GM18873 (cell line): ENCODE measurements around the gene STAB2.
"Not testable (repeated sequence)": the region's sequence is repeated elsewhere in the genome, so short reads cannot be mapped to it uniquely, and the experiment has no call there.

Experiments
- ATAC-seq: cut with Tn5 transposase; IDR thresholded peaks from one replicate; pipeline ENCODE4 v1.9.1; 2021; ENCODE audit warnings: mild to moderate bottlenecking, moderate library complexity, moderate number of reproducible peaks; ENCODE audit not compliant: unreplicated experiment, low FRiP score

Gene STAB2

GRCh38 chr12:103801709-103802585 lies 214.9 kb downstream of the STAB2 start:
- no peak for ATAC-seq

GRCh38 chr12:103802586-103802886 lies 215.5 kb downstream of the STAB2 start:
- ATAC-seq = no peak

- ATAC-seq = no peak
Measured at GRCh38 chr12:103803847-103804246, 216.8 kb downstream of the STAB2 start.

- ATAC-seq = no peak
Measured at GRCh38 chr12:103805655-103806360, 218.7 kb downstream of the STAB2 start.

GRCh38 chr12:103806803-103807202 lies 219.7 kb downstream of the STAB2 start:
- no peak for ATAC-seq

GRCh38 chr12:103807561-103808238 lies 220.6 kb downstream of the STAB2 start:
- no peak for ATAC-seq

GRCh38 chr12:103808239-103808880 lies 221.3 kb downstream of the STAB2 start:
- no peak for ATAC-seq

- no peak for ATAC-seq
Measured at GRCh38 chr12:103809154-103809553, 222.1 kb downstream of the STAB2 start.

GRCh38 chr12:103809639-103810038 lies 222.6 kb downstream of the STAB2 start:
- not testable (repeated sequence) for ATAC-seq

GRCh38 chr12:103810111-103810510 lies 223.0 kb downstream of the STAB2 start:
- no peak for ATAC-seq

- no peak for ATAC-seq
Measured at GRCh38 chr12:103811791-103812190, 224.7 kb downstream of the STAB2 start.

- no peak for ATAC-seq
Measured at GRCh38 chr12:103812789-103813188, 225.7 kb downstream of the STAB2 start.

GRCh38 chr12:103813426-103813825 lies 226.4 kb downstream of the STAB2 start:
- ATAC-seq = no peak

- ATAC-seq = no peak
Measured at GRCh38 chr12:103813949-103814348, 226.9 kb downstream of the STAB2 start.

- no peak for ATAC-seq
Measured at GRCh38 chr12:103814436-103814835, 227.4 kb downstream of the STAB2 start.
